ENCODE results near the gene SUSD6.
"Not testable (repeated sequence)": the region's sequence is repeated elsewhere in the genome, so short reads cannot be mapped to it uniquely, and the experiment has no call there.

SUSD6 gene

DNA sequence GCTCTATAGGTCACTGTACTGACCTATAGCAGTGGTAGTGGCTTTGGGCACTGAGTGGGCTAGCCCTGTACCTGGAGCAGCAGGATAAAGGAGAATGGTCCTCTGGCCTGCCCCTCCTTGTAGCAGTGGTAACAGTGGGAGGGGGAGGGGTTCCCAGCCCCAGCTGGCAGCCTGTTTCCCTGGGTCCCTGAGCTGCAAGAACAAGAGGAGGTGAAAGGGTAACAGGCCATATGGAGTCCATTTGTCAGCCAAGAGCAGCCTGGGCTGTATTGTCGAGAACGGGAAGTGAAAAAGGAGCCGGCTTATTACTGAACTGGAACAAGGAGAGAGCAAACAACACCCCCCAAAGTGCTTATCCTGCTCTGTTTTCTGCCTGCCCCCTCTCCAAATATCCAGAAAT is 81.7 kb downstream of the SUSD6 start:
- in situ Hi-C loops (cut with MboI; ENCODE audit: low sequenced_read_pairs) = no loop called here

DNA sequence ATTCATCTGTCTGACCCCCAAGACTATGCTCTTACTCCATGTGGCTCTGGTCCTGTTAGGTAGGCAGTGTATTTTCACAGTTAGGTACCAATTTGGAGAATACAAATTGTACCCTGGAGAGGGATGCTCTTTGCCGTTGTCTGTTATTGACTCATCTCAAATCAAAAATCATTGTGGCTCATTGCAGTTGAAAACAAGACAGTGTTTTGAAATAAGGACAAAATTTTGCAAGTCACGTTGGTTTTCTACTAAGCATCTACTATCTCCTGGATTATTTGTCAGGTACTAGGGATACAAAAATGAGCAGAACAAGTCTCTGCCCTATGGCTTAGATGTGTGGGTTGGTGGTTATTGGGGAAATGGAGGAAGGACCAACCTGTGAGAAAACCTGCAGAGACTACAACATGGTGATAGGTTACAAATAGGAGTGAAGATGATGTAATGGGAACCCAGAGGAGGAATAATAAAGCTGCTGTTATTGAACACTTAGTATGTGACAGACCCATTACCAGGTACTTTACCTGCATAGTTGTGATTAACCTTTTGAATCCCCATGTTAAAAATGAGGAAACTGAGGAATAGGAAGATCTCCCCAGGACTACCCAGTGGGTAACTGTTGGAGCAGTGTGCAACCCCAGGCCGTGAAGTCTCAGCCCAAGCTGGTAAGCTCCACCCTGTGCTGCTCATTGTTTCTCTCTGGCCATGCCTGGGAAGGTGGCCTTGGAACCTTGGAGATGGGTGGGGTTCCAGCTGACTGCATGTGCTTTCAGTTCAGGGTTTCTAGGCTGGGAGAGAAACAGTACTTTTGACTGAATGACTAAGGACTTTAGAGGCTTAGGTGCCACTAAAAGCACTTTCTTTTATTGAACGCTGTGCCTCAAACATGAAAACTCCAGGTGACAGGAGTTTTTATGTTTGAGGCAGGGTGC is 82.7 kb downstream of the SUSD6 start:
- in situ Hi-C loops (cut with MboI; ENCODE audit: low sequenced_read_pairs) = no loop called here

DNA sequence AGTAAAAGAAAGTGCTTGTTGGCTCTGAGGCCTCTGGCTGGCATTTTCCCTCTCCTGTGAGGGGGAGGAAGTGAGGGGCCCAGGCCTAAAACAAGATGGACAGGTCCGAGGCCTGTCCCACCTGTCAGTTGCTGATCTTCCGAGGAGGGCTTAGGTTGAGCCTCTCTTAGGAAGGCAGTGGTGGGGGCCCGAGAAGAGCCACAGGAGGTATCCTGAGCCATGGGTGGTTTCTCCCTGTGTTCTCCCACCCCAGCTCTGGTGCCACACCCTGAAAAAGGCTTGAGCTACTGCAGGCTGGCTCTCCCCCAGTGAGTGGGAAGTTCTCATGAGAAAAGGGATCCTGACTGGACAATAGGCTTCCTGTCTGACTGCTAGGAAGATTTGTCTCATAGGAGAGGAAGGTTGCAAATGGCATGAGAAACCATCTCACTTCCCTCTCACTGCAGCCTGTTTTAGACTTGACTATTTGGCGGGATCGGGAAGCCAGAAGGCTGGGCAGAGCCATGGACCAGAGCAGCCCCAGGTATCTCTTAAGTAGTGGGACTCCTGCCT is 83.4 kb downstream of the SUSD6 start:
- in situ Hi-C loops (cut with MboI; ENCODE audit: low sequenced_read_pairs) = no loop called here

DNA sequence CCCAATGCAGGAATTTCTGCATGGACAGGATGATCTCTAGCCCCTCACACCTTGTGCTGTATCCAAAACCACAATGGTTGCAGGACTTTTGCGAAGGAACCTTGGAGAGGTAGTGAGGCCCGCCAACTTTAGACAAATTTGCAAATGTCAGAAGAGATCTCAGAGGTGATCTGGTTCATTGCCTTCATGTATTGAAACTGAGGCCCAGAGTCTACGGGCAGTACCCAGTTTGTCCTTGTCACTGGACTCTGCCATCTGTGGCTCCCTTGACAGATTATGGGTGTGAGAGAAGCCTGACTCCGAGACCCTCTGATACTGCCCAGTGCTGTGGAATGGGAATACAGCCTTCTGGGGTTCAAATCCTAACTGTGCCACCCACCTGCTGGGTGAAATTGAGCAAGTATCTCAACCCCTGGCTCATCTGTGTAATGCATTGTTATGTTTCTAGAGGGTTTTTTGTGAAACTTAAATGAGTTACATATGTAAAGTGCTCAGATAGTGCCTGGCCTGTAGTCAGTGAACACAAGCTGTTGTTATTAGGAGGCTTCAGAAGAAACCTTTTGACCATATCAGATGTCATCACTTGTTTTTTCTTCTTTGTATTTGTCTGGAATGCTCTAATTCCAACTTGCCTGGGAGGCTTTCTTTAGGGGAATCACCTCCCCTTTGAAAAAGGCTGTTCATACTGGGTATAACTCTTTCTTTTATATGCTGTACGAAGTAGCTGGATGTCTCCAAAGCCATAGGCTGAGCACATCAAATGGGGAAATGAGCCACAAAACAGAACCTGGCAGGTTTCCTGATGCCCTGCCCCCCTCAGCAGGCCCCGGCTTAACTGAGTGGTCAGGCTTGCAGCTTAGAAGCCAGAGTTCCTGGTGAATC is 84.2 kb downstream of the SUSD6 start:
- in situ Hi-C loops (cut with MboI; ENCODE audit: low sequenced_read_pairs) = no loop called here

DNA sequence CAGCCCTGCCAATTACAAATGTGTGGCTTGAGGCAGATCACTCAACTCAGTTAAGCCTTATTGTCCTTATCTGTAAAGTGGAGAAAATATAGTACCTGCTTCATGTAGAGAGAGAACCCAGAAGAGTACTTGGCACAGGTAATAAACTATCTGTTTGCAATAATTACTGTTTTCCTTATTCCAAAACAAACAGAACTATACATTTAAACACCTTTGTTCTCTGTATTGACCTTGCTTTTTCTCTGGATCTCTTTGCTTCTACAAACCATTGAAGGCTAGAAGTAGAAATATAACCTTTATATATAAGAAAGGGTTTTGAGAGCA is 84.8 kb downstream of the SUSD6 start:
- in situ Hi-C loops (cut with MboI; ENCODE audit: low sequenced_read_pairs) = no loop called here

DNA sequence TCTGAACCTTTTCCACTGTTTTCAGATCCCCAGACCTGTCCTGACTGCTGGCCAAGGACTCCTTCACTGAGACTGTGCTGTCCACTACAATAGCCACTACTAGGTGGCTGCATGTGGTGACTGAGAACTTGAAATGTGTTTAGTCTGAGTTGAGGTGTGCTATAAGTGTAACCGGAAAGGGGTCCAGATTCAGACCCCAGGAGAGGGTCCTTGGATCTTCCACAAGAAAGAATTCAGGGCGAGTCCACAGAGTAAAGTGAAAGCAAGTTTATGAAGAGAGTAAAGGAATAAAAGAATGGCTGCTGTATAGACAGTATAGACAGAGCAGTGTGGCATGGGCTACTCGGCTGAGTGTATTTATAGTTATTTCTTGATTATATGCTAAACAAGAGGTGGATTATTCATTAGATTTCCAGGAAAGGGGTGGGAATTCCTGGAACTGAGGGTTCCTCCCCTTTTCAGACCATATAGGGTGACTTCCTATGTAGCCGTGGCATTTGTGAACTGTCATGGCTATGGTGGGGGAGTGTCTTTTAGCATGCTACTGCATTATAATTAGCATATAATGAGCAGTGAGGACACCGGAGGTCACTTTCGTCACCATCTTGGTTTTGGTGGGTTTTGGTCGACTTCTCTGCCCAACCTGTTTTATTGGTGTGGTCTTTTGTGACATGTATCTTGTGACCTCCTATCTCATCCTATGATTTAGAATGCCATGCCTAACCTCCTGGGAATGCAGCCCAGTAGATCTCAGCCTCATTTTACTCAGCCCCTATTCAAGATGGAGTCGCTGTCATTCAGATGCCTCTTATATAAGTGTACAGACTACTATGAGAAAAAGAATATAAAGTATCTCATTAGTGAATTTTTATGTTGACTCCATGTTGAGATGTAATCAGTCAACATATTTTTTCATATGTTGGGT is 85.5 kb downstream of the SUSD6 start:
- in situ Hi-C loops (cut with MboI; ENCODE audit: low sequenced_read_pairs) = no loop called here

DNA sequence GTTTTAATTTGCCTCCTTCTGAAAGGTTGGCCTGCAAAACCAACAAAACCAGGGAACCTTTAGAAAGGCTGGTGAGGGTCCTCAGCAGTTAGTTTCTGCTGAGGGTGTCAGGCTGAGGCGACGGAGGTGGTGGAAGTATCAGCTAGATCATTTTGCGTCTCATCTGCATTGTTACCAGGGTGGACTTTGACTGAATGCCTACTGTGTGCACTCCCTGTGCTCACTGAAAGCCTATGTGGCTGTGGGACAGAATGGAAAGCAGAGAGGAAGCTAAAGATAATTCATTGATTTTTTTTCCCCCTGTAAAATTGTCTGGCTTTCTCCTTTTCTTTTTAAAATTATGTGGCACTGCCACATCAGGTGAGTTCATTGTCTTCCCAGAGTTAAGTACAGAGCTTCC is 87.2 kb downstream of the SUSD6 start:
- in situ Hi-C loops (cut with MboI; ENCODE audit: low sequenced_read_pairs) = no loop called here

DNA sequence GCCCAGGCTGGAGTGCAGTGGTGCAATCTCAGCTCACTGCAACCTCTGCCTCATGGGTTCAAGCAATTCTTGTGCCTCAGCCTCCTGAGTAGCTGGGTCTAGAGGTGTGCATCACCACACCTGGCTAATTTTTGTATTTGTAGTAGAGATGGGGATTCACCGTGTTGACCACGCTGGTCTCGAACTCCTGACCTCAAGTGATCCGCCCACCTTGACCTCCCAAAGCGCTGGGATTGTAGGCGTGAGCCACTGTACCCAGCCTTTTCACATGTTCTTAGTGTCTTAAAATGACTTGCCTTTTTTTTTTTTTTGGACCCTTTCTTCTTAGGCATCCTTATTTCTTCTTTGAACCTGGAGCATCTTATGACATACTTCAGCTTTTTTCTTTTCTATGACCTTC is 87.8 kb downstream of the SUSD6 start:
- in situ Hi-C loops (cut with MboI; ENCODE audit: low sequenced_read_pairs) = not testable (repeated sequence)

DNA sequence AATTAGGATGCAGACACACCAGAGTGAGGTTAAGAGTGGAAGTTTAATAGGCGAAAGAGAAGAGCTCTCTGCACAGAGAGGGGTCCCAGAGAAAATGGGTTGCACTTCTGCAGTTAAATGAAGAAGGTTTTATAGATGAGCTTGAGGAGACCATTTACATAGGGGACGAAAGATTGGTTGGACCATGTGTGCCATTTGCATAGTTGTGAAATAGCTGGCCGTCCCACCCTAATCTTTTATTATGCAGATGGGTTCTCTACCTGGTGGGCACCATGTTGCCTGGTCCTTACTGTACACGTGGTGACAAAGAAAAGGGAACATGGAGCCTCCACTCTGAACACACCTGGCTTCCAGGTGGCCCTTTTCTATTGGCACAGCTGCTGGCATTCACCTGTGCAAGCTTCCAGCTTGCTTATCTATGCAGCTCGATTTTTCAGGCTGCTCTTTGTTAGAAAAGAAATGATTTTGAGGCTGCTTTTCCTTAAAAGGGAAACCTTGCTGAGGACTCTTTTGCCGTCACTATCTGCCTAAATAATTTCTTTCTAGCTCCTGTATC is 88.4 kb downstream of the SUSD6 start:
- in situ Hi-C loops (cut with MboI; ENCODE audit: low sequenced_read_pairs) = no loop called here

DNA sequence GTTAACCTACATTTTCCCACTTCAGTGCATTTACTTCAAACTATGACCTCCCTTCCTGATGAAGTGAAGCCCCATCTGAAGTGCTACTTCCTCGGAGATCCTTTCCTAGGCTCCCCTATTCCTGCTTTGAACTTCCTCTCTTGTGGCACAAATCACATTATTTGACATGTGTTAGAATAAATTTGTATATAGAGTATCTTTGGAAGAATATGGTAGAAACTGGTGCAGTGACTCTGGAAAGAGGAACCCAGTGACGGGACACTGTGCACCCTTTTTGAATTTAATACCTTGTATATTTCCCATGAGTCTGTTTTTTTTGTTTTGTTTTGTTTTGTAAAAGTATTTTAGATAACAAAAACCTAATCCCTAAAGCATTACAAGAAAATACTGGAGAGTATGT is 89.2 kb downstream of the SUSD6 start:
- in situ Hi-C loops (cut with MboI; ENCODE audit: low sequenced_read_pairs) = no loop called here

DNA sequence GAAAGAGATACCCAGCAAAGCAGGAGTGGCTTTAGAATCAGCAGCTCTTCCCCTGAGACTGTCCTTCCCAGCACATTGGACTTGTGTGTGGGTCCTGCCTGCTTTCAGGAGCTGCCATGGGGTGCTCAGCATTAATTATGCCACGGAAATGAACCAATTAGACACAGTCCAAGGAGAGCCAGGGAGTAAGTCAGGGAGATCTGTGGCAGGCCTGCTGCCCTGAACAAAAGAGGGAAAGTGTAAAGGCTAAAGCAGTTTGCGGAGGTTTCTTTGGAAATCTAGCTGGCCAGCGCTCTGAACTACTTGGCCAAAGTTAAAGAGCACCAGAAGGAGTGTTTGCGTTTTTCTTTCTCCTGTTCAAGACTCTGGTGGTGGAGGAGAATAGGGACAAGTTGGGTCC is 89.9 kb downstream of the SUSD6 start:
- in situ Hi-C loops (cut with MboI; ENCODE audit: low sequenced_read_pairs) = no loop called here

DNA sequence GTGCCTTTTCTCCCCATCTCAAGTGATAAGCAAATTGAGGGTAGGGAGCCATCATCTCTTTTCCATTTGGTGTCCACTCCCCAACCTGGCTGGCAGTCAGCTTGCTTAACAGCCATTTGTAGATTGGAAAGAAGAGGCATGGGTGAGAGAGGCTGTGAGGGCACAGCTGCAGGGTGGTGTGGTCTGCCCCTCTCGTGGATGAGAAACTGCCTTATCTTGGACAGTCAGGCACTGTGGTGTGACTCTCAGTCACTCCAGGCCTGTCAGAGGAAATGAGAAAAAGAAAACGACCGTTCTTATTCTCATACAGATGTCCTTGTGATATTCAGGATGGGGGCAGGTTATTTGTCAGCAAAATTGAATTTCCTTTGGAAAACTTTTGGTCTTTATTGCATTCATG is 90.5 kb downstream of the SUSD6 start:
- in situ Hi-C loops (cut with MboI; ENCODE audit: low sequenced_read_pairs) = no loop called here

DNA sequence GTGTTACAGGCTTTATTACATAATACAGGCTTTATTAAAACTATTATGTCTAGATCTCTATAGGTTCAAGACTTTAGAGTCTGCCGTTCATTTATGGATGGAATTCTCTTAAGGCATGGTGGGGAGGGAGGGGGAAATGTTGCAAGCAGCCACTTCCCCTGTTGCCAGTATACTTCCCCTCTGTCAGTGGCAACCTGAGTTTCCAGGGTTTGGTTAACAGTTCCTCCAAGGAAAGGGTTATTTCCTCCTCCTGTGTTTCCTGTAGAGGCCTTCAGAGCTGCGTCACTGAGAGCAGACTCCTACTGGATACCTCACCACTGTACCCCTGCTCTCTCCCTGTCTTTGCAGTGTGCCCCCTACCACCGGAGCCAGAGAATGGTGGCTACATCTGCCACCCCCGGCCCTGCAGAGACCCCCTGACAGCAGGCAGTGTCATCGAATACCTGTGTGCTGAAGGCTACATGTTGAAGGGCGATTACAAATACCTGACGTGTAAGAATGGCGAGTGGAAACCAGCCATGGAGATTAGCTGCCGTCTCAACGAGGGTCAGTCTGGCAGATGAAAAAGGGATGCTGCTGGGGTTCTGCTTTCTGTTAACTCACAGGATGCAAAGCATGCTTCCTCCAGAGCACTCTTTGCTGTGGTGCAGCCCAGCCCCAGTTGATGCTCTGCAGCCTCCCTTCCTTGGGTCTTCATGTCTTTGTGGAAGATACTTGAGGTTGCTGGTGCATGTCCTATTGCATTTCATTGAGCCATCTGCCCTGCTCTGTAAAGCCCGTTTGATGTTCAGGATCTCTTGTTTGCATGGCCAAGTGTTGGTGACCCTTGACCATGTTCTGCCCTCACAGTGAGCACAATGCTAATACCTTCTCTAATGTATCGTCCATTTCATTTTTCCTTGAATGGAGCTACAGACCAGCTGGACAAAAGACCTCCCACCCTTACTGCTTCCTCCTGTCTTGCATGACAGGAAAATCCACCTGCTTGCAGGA is 91.9 kb downstream of the SUSD6 start:
- in situ Hi-C loops (cut with MboI; ENCODE audit: low sequenced_read_pairs) = no loop called here

DNA sequence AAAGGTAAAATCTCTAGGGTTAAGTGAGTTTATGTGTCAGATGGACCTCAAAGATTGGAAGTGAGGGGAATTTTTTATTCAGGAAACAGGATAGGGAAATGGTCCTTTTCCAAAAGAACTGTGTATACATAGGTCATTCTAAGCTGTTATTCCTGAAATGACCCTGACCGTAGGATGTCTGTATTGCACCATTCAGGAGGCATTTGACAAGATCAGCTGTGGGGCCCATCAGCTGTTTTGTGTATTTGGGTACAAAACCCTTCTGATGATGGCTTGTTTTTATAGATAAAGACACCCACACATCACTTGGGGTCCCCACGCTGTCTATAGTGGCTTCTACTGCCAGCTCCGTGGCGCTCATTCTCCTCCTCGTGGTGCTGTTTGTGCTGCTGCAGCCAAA is 92.9 kb downstream of the SUSD6 start:
- in situ Hi-C loops (cut with MboI; ENCODE audit: low sequenced_read_pairs) = no loop called here

DNA sequence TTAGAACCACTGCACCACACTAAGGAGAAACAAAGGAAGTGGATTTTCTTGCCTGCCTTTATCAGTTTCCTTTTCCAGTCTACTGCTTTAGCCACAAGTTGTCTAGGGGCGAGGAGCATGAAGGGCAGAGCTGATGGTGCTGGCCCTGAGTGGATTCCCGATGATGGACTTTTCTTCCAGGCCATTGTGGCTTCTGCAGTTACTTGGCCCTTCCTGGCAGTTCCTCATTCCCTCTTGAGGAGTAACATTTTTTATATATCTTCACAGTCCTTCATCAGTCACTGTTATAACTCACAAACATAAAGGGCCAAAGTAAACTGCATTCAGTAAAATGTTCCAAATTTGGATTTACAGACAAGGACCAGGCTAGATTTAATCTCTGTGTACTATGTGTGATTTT is 94.3 kb downstream of the SUSD6 start:
- in situ Hi-C loops (cut with MboI; ENCODE audit: low sequenced_read_pairs) = no loop called here

DNA sequence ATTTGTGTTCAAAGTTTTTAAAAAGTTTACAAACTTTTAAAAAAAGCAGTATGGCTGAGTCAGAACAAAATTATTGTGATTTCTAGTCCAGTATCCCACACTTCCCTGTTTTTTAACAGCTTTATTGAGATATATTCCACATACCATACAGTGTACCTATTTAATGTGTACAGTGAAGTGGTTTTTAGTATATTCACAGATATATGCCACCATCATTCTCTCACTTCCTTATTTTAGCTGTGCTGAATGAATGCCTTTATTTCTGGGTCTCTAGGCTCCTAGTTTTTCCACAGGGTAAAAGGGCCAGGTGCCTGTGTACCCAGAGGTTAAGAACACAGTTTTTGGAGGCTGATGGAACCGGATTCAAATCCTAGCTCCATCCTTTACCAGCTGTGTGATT is 96.7 kb downstream of the SUSD6 start:
- in situ Hi-C loops (cut with MboI; ENCODE audit: low sequenced_read_pairs) = no loop called here

DNA sequence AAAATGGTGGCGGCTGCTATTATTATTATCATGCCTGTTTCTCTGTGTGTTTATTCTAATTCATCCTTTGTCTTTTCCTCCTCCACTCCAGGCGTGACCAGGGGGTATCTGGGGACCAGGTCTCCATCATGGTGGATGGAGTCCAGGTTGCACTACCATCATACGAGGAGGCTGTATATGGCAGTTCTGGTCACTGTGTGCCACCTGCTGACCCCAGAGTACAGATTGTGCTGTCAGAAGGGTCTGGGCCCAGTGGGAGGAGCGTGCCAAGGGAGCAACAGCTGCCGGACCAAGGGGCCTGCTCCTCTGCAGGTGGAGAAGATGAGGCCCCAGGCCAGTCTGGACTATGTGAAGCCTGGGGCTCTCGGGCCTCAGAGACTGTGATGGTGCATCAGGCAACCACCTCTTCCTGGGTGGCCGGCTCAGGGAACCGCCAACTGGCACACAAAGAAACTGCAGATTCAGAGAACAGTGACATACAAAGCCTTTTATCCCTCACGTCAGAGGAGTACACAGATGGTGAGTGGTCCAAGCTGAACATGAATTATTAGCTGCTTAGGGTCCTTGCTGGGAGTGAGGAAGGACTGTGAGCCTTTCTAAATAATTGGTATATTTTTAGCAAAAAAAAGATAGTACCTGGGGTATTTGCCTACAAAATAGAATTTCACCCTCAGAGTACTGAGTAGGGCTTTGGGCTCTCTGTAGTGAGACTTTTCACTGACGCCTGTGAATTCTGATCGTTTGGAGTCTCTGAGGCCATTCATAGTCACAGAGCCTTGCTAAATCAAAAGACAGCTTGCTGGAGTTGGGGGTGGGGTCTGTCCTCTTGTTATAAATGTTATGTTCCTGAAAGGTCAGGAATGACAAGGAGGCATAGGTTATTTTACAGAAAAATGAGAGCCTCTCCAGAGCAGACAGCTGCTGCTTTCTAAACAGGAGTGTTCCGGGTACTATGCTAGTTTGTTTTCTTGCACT is 97.5 kb downstream of the SUSD6 start:
- in situ Hi-C loops (cut with MboI; ENCODE audit: low sequenced_read_pairs) = no loop called here

DNA sequence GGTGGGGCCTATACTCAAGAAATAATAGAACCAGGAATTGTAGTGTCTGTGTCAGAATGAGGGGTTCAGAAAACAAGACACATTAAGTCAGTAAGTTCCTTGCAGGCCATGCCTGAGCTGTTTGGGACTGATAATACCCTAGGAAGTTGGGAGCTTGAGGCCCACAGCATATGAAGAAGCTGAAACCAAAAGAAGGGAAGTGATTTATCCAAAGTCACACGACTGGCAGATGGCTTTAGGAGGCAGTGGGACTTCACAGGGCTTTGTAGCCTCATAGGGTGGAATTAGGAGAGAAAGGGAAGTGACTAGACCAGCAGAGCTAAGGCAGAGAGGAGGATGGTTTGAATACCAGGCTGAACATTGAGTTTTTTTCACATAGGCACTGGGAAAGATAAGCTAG is 99.0 kb downstream of the SUSD6 start:
- in situ Hi-C loops (cut with MboI; ENCODE audit: low sequenced_read_pairs) = no loop called here

Data from HL-60/S4 treated with retinoic acid at 250 ng/mL for 4 days and 3 days (cell line).